ENCODE data around the gene ADGRD1. TPM values are rescaled to one million over a fixed set of nuclear protein-coding genes. Genes with fewer than 3 reads are reported as not detected.

ADGRD1 gene
- total RNA-seq, 1 donor from 2014 or later: 0.98 TPM

DNA sequence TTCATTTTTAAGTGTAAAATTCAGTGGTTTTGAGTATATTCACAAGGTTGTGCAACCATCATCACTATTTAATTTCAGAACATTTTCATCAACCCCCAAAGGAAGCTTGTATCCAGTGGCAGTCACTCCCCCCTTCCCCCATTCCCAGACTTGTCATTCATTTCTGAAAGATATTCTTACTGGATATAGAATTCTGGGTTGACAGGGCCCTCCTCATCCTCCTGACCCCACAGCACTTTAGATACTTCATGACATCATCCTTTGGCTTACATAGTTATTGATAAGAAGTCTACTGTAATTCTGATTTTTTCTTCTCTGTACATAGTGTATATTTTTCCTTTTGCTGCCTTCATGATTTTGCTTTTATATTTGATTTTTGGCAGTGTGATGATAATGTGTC lies 8.8 kb upstream of the ADGRD1 start:
- Mint-ChIP-seq H3K4me3 (no peak overlapping the region), H3K27me3 (ENCODE audit: low read depth) (peaks cover 3% of the 10 kb centered on the region), H3K9me3 (peaks cover 16% of the 10 kb centered on the region), H3K4me1 (peaks cover 12% of the 10 kb centered on the region), H3K27ac (ENCODE audit: unreplicated experiment) (no peak overlapping the region), H3K36me3 (ENCODE audit: low read depth) (peaks cover 13% of the 10 kb centered on the region)
- DNase-seq (ENCODE audit: low read depth, low spot score): no peak
- no peak for TF ChIP-seq CTCF (conservative IDR thresholded peaks at IDR 0.05)

- H3K4me1 Mint-ChIP-seq: peaks cover 12% of the 10 kb centered on the region
- TF ChIP-seq CTCF (conservative IDR thresholded peaks at IDR 0.05): no peak
- peaks cover 13% of the 10 kb centered on the region for H3K36me3 Mint-ChIP-seq (ENCODE audit: low read depth)
- DNase-seq (ENCODE audit: low read depth, low spot score): no peak
- H3K4me3 Mint-ChIP-seq: no peak overlapping the region
- H3K9me3 Mint-ChIP-seq: peaks cover 17% of the 10 kb centered on the region
- H3K27me3 Mint-ChIP-seq (ENCODE audit: low read depth): peaks cover 3% of the 10 kb centered on the region
- no peak overlapping the region for H3K27ac Mint-ChIP-seq (ENCODE audit: unreplicated experiment)
Observed at GRCh38 chr12:130945786-130946492, 7.8 kb upstream of the ADGRD1 start.

GRCh38 chr12:130947028-130947613 lies 6.6 kb upstream of the ADGRD1 start:
- H3K4me3 Mint-ChIP-seq: no peak overlapping the region
- peaks cover 3% of the 10 kb centered on the region for H3K27me3 Mint-ChIP-seq (ENCODE audit: low read depth)
- no peak overlapping the region for H3K27ac Mint-ChIP-seq (ENCODE audit: unreplicated experiment)
- H3K4me1 Mint-ChIP-seq: peaks cover 15% of the 10 kb centered on the region
- peaks cover 13% of the 10 kb centered on the region for H3K36me3 Mint-ChIP-seq (ENCODE audit: low read depth)
- DNase-seq (ENCODE audit: low read depth, low spot score): no peak
- H3K9me3 Mint-ChIP-seq: peaks cover 17% of the 10 kb centered on the region
- no peak for TF ChIP-seq CTCF (conservative IDR thresholded peaks at IDR 0.05)

- Mint-ChIP-seq H3K27ac (ENCODE audit: unreplicated experiment) (no peak overlapping the region), H3K27me3 (ENCODE audit: low read depth) (peaks cover 3% of the 10 kb centered on the region), H3K4me1 (peaks cover 25% of the 10 kb centered on the region), H3K36me3 (ENCODE audit: low read depth) (peaks cover 13% of the 10 kb centered on the region), H3K4me3 (no peak overlapping the region), H3K9me3 (peaks cover 17% of the 10 kb centered on the region)
- DNase-seq (ENCODE audit: low read depth, low spot score): no peak
- no peak for TF ChIP-seq CTCF (conservative IDR thresholded peaks at IDR 0.05)
Observed at GRCh38 chr12:130948136-130948535, 5.6 kb upstream of the ADGRD1 start.

- peaks cover 13% of the 10 kb centered on the region for H3K36me3 Mint-ChIP-seq (ENCODE audit: low read depth)
- H3K4me3 Mint-ChIP-seq: no peak overlapping the region
- peaks cover 6% of the 10 kb centered on the region for H3K27me3 Mint-ChIP-seq (ENCODE audit: low read depth)
- TF ChIP-seq CTCF (conservative IDR thresholded peaks at IDR 0.05): no peak
- H3K27ac Mint-ChIP-seq (ENCODE audit: unreplicated experiment): no peak overlapping the region
- peaks cover 17% of the 10 kb centered on the region for H3K9me3 Mint-ChIP-seq
- no peak for DNase-seq (ENCODE audit: low read depth, low spot score)
- H3K4me1 Mint-ChIP-seq: peaks cover 29% of the 10 kb centered on the region
Observed at GRCh38 chr12:130948751-130949150, 5.0 kb upstream of the ADGRD1 start.
